ENCODE measurements around the gene ETFBKMT. TPM values are rescaled to one million over a fixed set of nuclear protein-coding genes. Genes with fewer than 3 reads are reported as not detected.
A peak's percentile ranks its signal among the peaks of the same experiment; 100 is the strongest.

ETFBKMT gene, protein sequence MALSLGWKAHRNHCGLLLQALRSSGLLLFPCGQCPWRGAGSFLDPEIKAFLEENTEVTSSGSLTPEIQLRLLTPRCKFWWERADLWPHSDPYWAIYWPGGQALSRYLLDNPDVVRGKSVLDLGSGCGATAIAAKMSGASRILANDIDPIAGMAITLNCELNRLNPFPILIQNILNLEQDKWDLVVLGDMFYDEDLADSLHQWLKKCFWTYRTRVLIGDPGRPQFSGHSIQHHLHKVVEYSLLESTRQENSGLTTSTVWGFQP
- 1 to 10 TPM in 11 of 12 donors, not detected in 1; 2.6 to 7.4 (median 3.5) TPM for polyA plus RNA-seq (ENCODE audit: insufficient read length in 12 of 12)
- long read RNA-seq, donor 1: 0 reads
- long read RNA-seq, donor 2, full-length matches to known transcripts: 1 of 1 reads
- long read RNA-seq, donor 2, partial matches to known transcripts: 0 of 1 reads
- long read RNA-seq, donor 2, other reads (novel, unspliced or antisense): 0 of 1 reads
- long read RNA-seq, donor 3, partial matches to known transcripts: 0 of 1 reads
- long read RNA-seq, donor 3, other reads (novel, unspliced or antisense): 0 of 1 reads
- long read RNA-seq, donor 4: 0 reads
- long read RNA-seq, donor 5: 0 reads
- long read RNA-seq, donor 6: 0 reads
- long read RNA-seq, donor 7: 0 reads
- long read RNA-seq, donor 8, partial matches to known transcripts: 0 of 1 reads
- long read RNA-seq, donor 8, other reads (novel, unspliced or antisense): 0 of 1 reads
- long read RNA-seq, donor 9, full-length matches to known transcripts: 3 of 3 reads
- long read RNA-seq, donor 9, partial matches to known transcripts: 0 of 3 reads
- long read RNA-seq, donor 9, other reads (novel, unspliced or antisense): 0 of 3 reads
- long read RNA-seq, donor 10: 0 reads
- long read RNA-seq, donor 11, partial matches to known transcripts: 0 of 2 reads
- long read RNA-seq, donor 11, other reads (novel, unspliced or antisense): 0 of 2 reads

DNA sequence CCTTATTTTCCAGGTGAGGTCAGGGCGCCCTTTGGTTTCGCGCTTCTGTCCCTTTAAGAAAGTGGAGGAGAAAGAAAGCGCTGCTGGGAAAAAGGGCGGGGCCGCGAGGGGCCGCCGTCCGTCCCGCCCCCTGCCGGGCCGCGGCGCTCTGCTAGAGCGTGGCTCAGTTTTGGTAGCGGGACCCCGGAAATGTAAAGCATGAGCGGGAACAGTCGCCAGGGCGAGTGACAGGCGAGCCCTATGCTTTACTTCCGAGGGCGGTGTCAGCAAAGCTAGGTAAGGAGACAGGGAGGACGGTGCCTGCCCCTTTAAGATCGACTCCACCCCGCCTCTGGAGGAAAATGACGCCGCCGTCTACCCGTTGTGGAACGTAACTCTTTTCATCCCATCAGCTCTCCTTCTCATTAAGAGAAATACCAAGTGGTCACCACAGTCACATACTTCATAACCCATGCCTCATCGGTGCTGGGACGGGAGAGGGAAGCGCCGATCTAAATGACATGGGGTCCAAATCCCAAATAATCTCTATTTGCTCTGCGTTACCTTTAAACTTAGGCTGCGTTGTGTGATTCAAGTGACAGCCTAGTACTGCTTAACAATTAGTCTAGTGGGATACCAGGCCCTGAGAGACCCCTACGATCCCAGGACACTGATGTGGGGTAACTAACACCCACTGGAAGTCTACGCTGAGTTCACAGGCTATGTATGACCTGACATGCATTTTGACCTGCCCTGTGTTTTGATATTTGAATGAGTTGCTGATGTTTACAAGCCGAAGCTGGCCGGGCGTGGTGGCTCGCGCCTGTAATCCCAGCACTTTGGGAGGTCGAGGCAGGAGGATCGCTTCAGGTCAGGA is at the start of gene ETFBKMT:
TSS of gene ETFBKMT (plus strand) at position 602 of the 856 bp plus-strand sequence. CDS start 2,266 bp downstream, outside the sequence.
- DNase-seq: peak; percentile 91

DNA sequence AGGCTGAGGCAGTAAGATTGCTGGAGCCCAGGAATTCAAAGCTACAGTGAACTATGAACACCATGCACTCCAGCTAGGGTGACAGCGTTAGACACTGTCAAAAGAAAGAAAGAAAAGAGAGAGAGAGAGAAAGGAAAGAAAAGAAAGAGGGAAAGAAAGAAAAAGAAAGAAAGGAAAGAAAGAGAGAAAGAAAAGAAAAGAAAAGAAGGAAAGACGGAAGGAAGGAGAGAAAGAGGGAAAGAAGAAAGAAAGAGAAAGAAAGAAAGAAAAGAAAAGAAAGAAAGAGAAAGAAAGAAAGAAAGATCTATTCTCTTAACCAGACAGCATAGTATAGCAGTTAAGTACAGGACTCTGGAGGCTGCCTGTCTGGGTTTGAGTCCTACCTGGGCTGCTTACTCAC is 46.7 kb upstream of the ETFBKMT start:
- no peak for DNase-seq

DNA sequence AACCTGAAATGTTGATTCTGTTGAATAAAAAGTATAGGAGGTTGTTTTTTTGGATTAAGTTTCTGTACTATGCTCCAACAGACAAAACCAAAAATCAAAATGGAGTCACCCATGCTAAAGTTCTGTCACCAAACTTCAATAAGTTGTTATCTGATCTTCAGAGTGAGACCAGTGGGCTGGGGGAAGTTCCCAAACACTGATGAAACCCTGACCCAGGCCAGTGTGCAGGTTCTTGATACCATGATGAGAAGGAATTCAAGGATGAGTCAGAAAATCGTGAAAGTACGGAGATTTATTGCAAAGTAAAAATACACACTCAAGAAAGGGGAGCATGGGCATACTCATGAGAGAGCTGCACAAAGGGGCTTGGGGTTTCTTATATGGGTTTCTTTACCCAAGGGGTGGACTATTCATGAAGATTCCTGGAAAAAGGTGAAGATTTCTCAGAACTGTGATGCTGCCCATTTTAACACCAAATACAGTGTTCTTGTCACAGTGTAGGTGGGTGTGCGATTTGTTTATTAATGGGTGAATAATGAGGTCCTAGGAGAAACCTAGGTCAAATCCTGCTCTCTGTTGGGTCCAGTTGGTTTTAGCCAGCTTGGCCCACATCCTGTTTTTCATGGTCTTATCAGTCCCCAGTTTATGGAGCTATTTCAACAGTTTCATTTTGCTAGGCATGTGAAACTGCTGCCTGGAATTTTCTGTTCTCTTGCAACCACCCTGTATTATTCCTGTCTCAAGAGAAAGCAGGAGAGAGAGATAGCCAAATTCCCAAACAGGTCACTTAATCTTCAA is 41.1 kb upstream of the ETFBKMT start:
- no peak for DNase-seq

DNA sequence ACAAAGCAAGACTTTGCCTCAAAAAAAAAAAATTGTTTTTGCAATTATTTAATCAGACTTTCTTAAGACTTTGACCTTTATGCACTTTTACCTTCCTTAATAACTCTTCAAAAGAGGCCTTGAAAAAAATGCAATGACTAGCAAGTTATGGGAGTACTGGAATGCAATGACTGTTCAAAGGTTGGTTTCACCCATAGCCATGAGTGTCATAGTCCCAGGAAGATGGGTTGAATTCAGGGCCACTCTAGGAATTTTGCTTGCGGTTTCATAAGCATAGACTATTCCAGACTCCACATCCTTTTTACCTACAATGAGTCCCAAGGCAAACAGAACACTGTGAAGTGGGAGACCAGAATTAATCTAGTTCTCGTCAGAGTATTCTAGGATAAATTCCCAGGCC is 39.2 kb upstream of the ETFBKMT start:
- DNase-seq: no peak

DNA sequence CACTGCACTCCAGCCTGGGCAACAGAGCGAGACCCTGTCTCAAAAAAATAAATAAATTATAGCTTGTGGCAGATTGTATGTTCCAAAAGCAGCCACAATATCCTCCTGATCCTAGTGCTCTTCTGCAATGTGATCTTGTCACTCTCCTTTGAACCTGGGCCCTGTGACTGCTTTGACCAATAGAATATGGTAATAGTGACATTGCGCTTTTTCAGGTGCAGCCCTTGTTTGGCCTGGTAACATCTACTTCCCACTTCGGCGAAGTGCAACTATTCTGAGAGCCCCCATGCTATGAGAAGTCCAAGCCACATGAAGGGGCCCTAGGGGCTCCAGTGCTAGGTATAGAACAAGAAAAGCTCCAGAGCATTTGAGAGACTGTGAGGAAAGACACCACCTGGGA is 37.5 kb upstream of the ETFBKMT start:
- DNase-seq: no peak

DNA sequence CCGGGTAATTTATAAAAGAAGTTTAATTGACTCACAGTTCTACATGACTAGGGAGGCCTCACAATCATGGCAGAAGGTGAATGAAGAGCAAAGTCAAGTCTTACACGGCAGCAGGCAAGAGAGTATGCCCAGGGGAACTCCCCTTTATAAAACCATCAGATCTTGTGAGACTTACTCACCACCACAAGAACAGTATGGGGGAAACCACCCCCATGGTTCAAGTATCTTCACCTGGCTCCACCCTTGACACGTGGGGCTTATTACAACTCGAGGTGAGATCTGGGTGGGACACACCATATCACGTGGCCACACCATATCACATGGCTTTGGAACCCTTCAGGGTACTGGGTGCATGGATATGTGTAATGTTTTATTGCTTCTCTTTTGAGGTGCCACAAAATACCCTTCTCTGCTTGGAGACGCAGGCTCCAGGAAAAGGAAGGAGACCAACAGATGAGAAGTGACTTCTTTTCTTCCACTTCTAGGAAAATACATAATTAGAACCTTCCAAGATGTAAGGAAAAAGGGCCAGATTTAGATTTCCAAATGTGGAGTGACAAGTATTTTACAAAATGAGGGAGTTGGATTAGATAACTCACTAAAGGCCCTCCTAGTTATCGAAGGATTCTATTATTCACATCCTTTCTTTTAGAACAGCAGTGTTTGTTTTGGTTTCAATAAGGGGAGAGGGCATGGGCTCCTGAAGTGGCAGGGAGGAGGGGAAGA is 33.1 kb upstream of the ETFBKMT start:
- no peak for DNase-seq

DNA sequence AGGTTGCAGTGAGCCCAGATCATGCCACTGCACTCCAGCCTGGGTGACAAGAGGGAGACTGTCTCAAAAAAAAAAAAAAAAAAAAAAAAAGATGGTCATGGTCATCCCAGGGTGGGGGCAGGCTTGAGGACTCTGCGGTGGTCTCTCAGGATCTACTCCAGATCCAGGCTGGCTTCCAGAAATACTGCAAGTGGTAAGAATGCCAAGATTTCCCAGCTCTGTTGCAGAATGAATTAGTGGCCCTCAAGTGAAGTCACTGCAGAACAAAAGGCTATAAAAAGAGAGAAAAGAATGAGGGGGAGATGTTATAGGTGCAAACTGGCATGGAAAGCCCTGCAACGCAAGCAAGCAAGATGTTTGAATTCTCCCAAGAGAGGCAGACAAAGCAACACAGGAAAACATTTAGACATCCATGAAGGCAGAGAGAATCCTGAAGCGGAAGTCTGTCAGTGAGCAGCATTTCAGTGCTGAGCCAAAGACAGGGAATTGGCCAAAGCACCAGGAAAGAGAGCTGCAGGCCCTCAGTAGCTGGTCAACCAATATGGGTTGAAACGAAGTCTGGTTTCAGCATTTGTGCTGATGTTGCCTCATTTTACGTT is 31.9 kb upstream of the ETFBKMT start:
- no peak for DNase-seq

DNA sequence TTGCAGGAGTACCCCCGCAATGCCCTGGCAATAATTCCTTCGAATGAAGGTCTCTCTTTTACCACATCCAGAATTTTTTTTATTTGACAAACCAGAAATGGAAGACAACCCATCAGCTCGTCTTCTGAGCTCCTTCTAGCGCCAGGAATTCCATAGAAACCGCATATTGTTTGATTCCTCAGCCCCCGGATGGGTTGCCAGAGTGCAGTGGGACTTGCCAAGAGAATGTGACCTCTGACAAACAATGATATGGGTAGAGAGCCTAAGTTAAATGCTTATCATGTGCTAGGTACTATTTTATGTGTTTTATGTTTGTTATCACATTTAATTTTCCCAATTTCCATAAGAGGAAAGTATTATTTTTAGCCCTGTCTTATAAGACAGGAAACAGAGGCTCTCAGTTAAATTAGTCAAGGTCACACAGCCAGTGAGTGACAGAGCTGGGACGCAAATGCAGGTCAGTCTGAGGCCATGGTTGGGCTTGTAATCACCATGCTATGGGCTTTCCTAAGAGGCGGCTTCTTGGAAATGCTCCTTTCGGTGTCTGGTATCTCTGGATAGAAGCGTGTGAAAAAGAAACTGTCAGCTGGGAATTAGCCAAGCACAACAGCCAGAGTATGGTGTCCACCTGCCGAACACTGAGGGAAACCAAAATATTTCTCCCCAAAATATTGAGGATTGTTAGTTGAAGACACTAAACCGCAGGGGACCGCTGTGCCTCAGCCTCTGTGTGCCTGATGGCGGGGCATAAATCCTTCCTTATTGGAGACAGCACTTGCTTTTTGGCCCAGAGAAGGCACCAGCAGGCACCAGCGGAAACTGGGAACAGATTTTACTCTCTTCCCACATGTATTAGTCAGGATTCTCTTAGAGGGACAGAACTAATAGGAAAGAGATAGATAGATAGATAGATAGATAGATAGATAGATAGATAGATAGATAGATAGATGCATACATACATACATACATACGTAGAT is 29.4 kb upstream of the ETFBKMT start:
- DNase-seq: peak; percentile 41

DNA sequence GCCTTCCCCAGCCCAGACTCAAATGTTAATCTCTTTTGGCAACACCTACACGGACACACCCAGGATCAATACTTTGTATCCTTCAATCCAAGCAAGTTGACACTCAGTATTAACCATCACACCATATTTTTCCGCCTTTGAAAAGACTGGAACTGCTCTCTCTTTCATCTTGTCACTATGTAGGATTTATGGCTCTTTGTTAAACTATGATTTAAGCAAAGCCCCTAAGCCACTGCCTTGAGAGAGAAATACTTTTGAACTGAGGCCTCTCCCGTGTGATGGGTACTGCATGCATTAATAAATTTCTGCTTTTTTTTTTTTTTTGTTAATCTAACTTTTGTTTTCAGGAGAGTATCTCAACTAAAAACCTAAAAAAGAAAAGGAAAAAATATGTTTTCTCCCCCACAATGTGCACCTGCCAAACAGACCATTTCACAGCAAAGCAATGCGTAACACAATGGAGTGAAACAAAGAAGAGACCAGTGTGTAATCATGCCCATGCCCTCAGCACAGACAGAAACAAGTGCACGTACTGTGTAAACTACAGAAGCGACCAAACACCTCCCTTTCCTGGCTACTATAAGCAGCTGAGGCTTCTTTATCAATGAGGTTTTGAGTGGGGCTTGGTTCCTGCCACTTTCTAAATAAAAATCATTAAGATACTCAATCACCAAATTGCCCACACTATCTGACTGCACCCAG is 28.3 kb upstream of the ETFBKMT start:
- no peak for DNase-seq

DNA sequence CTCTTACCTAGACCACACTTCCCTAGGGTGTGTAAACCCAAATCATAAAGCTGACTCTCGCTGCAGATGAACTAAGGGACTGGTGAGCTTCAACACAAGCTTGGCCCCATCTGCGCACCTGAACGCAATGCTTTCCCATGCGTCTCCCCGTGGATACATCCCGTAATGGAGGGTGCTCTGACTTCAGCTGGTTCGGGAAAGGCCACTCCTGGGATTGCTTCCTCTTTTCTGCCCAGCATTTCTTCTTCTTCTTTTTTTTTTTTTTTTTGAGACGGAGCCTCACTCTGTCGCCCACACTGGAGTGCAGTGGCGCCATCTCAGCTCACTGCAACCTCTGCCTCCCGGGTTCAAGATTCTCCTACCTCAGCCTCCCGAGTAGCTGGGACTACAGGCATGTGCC is 27.7 kb upstream of the ETFBKMT start:
- no peak for DNase-seq

DNA sequence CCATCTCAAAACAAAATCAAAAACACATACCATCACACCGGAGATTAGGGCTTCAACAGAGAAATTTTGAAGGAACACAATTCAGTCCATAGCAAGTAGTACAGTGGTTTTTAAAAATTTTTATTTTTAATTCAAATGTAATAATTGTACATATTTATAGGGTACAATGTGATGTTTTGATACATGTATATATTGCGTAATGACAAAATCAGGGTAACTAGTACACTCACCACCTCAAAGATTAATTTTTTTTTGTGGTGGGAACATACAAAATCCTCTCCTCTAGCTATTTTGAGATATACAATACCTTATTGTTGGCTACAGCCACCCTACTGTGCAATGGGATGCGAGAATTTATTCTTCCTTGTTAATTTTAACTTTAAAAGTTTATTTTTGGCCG is 26.0 kb upstream of the ETFBKMT start:
- DNase-seq: no peak

DNA sequence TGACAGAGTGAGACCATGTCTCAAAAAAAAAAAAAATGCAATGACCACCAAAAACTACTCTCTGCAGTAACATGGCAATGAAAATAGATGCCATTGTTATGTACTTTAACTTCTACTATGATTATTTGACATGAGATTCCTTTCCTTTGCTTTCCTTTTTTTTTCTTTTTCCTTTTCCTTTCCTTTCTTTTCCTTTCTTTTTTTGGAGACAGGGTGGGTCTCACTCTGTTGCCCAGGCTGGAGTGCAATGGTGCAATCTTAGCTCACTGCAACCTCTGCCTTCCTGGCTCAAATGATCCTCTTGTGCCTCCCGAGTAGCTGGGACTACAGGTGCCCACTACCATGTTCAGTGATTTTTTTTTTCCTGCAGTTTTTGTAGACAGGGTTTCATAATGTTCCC is 24.9 kb upstream of the ETFBKMT start:
- no peak for DNase-seq

DNA sequence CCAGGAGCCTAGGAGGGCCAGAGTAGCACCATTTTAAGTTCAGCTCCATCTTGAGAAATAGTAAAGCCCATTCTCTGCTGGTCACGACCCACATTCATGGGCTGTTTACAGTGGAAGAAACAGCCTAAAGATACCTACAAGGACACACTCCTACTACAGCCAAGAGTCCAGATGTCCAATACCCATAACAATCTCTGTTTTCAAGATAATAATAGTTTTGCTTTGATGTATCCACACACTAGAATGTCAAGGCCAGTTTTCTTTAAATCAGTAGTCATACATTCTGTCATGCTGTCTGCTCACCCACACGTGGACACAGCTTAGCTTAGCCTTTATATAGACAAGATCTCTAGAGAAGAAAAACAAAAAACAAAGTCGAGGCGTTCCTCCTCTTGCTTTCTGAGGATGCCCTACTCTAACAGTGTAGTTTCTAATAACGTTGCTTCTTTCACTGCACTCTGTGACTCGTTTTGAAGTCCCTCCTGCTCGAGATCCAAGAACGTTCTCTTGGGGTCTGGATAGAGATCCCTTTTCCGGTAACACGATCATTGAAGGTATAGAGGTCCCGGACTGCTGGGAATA is 17.9 kb upstream of the ETFBKMT start:
- no peak for DNase-seq

DNA sequence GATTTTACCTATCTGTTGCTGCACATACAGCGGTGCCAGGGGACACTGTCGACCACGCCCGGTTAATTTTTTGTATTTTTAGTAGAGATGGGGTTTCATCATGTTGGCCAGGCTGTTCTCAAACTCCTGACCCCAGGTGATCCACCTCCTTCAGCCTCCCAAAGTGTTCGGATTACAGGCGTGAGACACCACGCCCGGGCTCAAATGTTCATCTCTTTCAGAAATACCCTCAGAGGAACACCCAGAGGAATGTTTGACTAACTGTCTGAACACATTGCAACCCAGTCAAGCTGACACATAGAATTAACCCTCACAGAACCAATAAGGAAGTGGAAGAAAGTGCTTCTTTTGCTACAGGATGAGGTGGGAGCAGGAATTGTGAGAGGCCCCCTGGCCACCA is 15.0 kb upstream of the ETFBKMT start:
- DNase-seq: no peak

DNA sequence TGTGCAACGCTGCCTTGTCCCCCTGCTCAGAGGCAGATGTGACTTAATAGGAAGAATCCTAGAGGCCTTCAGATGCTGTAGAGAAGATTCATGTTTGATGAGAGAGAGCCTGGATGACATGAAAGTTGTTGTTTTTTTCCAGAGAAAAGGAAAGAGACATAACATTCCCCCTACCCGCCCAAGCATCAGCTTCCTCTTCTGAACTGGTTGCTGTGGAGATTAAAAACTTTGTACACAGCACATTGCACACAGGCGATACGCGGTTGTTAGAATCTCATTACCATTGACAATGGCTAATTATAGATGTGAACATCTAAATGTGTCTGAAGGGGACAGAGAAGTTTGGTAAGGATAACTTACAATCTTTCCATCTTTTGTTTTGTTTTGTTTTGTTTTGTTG is 13.6 kb upstream of the ETFBKMT start:
- DNase-seq: no peak

DNA sequence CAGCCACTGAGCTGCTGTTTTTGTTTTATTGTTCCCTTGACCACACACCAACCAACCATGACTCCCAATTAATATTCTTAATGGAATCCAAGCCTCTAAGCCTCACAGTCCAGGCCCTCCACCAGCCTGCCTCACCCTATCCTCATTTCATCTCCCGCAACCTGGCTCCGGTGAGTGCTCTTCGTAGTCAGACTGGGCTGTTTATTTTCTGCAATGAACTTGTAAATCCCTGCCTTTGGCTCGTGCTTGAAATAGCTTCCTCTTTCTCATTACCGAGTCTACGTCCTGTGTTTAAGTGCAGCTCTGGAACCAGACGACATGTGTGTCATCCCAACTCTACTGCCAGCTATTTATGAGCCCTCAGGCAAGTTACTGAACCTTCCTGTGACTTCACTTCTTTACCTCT is 12.4 kb upstream of the ETFBKMT start:
- no peak for DNase-seq

DNA sequence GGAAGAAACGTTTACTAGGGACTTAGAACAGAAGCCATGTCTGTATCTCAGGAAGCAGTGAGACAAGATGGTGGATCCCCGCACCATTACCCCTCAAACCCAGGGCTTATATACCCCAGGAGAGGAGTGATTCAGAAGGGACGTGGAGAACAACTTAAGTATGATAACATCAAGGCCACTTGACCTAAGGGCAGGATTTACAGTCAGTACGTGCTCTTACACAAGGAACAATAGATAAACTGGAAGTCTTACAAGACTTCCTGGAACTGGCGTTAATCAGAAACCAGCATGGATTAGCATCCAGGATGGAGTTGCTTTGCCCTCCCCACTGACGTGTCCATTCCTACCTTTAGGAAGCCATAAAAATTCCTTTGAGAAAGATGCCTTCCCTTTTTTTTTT is 8.6 kb upstream of the ETFBKMT start:
- DNase-seq: no peak

Data from muscle of arm (tissue), 14 donors.